Activated CD4-positive, CD25-positive, alpha-beta regulatory T cell treated with anti-CD3 and anti-CD28 coated beads, Interleukin-2, amount 50 U/mL, for 72 hours (primary cell): ENCODE data around the gene TMEM179.

Source experiments
- DNase-seq: peaks from one replicate; pipeline ENCODE4 v3.0.0; 2021

Gene TMEM179

DNA sequence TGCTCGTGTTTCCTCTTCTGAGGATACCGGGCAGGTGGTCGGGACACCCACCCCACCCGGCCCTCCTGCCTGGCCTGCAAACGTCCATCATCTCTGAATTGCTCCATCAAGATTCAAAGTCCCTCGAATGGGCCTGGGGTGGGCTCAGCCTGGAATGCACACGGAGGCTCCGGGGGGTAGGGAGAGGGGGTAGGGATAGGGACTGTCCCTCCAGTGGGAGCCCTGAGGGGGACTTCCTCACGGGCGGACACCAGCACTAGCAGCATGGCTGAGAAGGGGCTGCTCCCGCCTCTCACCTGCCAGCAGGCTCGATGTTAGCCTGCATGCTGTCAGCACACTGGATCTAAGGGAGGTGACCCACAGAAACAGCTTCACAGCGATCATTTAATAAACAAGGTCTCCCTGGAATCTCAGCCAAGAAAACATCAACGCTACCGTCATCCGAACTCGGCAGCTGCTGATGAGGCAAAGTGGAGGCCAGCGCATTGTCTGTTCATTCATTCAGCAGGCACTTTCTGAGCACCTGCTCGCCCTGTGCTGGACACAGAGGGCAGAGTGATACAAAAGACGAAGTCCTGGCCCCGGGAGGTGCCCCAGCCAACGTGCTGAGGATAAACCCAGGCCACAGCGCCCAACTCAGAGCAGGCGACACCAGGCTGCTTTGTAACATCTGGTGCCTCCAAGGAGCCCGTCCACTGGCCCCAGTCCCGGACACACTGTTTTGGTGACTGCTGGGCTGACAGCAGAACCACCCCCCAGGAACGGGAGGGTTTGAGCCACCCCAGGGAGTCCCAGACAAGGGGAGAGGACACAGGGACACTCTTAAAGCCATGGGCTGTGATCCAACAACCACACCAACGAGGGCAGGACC is 6.3 kb downstream of the TMEM179 start:
- no peak for DNase-seq

DNA sequence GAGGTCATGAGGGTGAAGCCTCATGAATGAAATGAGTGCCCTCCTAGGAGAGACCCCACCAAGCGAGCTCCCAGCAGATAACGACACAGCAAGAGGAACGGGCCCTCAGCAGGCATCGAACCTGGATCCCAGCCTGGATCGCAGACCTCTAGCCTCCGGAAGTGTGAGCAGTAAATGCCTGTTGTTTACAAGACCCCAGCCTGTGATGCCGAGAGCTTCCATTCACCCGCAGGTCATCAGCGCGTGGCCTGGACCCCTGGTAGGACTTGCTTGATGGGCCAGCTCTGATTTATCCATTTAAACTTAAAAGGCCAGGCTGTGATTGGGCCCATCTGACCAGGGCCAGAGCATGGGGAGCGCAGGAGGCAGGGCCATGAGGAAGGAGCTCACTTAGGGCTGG is 7.0 kb downstream of the TMEM179 start:
- no peak for DNase-seq

- DNase-seq = no peak
Measured at GRCh38 chr14:104596927-104597351, 7.6 kb downstream of the TMEM179 start.

- no peak for DNase-seq
Measured at GRCh38 chr14:104596451-104596918, 8.1 kb downstream of the TMEM179 start.

GRCh38 chr14:104595911-104596450 is 8.6 kb downstream of the TMEM179 start:
- no peak for DNase-seq

DNA sequence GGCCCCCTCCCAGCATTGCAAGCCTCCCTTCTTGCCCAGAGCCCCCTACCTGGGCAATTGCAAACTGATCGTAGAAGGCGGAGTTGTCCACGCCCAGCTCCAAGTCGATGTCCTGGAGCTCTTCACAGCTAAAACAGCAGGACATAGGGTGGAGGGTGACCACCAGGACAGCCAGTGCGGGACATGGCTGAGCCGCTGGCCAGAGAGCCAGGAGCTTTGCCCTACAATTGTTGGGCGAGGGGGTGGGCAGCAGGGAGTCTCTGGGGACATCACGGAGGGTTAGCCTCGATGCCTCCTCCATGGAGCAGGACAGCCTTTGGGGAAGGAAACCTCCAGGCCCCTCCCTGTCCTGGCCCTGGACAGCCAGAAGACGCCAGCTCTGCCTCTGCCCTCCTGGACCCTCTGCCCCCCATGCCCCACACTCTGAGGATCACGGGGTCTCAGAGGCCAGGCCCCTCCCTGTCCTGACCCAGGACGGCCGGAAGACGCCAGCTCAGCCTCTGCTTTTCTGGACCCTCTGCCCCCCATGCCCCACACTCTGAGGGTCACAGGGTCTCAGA is 9.4 kb downstream of the TMEM179 start:
- no peak for DNase-seq

GRCh38 chr14:104594310-104595046 is 10.1 kb downstream of the TMEM179 start:
- DNase-seq = no peak

- no peak for DNase-seq
Measured at GRCh38 chr14:104593710-104594136, 10.8 kb downstream of the TMEM179 start.

DNA sequence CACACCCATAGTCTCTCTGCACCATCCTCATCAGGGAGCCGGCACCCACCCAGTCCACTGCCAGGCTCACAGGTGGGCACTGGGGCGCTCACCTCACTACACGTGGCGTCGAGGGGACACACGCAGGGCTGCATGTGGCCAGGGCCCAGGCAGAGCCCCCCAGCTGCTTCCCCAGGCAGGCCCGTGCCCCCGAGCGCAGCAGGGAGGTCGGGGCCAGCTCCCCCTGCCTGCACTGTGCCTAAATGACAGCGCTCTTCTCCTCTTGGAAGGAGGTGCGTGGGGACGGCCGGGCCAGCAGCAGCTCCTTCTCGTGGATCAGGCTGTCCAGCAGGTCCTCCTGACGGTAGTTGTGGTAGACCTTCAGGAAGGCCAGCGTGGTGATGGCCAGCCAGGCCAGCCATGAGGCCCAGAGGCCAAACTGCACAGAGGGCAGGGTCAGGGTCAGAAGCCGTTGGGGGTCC is 11.3 kb downstream of the TMEM179 start:
- no peak for DNase-seq

DNA sequence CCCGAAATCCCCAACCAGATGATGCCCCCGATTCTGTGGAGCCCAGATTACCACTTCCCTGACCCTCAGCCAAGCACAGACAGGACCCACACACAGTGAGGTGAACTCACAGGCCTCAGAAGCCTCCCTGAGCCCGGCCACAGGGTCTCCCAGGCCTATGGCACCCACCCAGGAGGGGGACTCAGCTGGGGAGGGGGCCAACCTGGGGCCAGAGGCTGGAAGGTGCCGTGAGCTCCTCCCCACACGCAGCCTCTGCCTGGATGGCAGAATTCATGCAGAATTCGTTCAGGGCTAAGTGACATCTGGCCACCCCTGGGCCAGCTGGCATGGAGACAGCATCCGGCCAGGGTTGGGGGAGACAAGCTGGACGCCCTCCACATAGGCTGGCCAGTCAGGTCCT is 11.8 kb downstream of the TMEM179 start:
- no peak for DNase-seq

- DNase-seq = no peak
Measured at GRCh38 chr14:104592292-104592672, 12.3 kb downstream of the TMEM179 start.

DNA sequence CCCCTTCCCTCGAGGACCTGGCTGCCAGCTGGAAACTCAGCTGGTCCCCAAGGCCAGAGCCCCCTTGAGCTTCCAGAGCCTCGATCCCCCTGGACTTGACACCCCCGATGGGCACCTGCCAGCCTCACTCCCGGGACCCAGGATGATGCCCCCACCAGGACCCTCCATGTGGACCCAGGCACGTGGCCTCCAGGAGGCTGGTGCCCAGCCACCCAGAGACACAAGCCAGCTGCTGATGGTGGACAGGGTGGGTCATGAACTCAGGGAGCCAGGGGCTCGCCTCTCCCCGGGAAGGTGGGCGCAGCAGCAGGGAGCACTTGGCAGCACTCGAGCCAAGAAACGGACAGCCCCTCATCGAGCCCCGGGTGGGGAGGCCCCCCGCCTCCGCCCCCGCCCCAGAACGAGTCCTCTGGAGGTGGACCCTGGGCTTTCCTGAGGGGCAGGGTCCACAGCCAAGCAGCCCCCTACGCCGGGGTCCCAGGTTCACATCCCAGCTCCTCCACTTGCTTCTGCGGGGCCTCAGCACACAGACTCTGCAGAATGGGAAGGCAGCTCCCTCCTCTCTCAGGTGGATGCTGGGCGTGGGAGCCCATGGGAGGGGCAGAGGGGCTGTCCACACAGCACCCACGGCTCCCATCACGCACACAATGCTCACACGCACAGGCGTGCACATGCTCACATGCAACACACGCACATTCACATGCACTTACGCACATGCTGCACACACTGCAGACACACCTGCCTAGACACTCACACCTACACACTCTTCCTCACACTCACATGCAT is 12.9 kb downstream of the TMEM179 start:
- DNase-seq = no peak

- DNase-seq = no peak
Measured at GRCh38 chr14:104591031-104591430, 13.5 kb downstream of the TMEM179 start.

- no peak for DNase-seq
Measured at GRCh38 chr14:104590240-104590965, 14.2 kb downstream of the TMEM179 start.

DNA sequence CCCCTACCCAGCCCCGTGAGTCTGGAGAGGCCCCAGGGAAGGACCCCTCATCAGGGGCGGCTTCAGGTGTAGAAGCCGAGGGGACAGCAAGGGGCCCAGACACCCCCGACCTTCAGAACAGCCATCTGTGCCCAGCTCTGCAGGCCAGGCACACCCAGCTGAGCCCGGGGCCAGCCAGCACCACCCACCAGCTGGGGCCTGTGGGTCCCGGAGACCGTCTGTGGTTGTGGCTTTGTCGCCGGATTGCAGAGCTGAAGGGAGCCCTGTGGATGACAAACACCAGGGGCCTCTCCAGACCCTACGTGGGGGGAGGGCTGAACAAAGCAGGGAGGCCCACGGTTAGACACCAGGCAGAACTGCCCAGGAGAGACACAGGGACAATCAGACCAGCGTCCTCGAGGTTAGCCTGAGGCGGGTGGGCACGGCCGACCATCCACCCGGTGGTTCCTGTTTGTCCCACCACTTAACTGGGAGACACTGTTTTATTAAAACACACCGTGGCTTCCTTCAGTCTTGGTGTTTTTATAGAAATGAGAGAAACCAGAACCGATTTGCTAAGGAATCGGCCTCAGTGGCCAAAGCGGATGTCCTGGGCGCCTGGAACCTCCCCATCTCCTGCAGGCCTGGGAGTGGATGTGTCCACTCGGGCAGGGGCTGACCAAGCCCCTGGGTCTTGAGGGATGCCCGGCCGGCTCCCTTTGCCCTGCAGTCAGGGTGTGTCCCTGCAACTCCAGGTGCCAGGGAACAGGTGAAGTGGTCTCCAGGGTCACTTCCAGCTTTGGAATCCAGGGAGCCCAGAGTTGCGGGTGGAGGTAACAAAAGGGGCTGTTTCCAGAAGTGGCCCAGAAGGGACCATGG is 15.0 kb downstream of the TMEM179 start:
- no peak for DNase-seq

DNA sequence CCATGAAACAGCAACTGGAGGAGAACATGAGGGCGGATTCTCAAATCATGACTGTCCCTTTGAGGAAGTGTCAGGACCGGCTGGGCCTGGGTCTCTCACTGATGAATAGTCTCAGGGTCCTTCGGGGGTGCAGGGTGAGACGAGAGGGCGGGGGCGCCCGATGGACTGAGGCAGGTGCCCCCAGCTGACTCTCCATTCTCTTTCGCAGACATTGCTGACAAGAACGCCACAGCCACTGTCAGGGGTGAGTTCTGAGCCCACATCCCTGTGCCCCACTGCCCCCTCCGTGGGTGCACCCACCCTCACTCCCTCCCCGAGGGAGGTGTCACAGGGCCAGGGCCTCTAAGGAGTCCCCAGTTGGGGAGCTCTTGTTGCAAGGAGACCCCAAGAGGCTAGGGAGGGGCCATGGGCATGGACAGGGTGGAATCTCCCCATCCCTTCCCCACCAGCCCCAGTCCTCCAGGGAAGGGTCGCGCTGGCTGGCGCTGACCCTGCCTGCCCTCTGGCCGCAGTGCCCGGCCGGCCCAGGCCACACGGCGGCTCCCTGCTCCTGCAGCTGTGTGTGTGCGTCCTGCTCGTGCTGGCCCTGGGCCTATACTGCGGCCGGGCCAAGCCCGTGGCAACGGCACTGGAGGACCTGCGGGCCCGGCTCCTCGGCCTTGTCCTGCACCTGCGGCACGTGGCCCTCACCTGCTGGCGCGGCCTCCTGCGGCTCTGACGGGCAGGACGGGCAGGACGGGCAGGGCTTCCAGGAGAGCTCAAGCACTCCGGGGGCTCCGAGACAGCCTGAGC is 16.3 kb downstream of the TMEM179 start:
- DNase-seq = no peak

DNA sequence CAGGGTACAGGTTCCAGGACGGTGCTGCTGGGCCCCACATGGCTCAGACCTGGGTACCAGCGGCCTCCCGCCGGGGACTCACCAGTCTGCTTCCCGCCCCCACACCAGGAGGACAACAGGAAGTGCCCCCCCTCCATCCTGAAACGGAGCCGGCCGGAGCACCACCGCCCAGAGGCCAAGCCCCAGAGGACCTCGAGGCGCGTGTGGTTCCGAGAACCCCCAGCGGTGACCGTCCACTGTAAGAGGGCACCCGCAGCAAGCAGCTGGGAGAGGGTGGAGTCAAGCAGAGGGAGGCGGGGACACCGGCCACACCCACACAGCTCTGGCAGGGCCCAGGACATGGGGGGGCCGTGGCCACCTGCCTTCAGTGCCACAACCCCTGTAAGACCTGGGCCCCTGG is 16.9 kb downstream of the TMEM179 start:
- DNase-seq = no peak

GRCh38 chr14:104586832-104587620 is 17.5 kb downstream of the TMEM179 start:
- no peak for DNase-seq
